Progenitor cell of endocrine pancreas (in vitro differentiated cells): ENCODE results near the gene TIMP3. TPM values are rescaled to one million over a fixed set of nuclear protein-coding genes. Genes with fewer than 3 reads are reported as not detected.

Experiments
- DNase-seq: peaks from one replicate; pipeline ENCODE4 v3.0.0; 2021; ENCODE audit warnings: low spot score; ENCODE audit not compliant: unreplicated experiment
- H3K27ac Mint-ChIP-seq: 2 replicates; pipeline ENCODE4 v1.8.0; 2021; ENCODE audit warnings: mild to moderate bottlenecking, moderate library complexity, mixed read lengths
- H3K27me3 Mint-ChIP-seq: 2 replicates; pipeline ENCODE4 v1.8.0; 2021; ENCODE audit warnings: mixed read lengths
- H3K36me3 Mint-ChIP-seq: 2 replicates; pipeline ENCODE4 v1.8.0; 2022; ENCODE audit warnings: mixed read lengths; ENCODE audit not compliant: insufficient read depth
- H3K4me1 Mint-ChIP-seq: 2 replicates; pipeline ENCODE4 v1.8.0; 2021; ENCODE audit warnings: low read depth, mixed read lengths
- H3K4me3 Mint-ChIP-seq: 2 replicates; pipeline ENCODE4 v1.8.0; 2021; ENCODE audit warnings: low read depth, mild to moderate bottlenecking, moderate library complexity, mixed read lengths
- H3K9me3 Mint-ChIP-seq: 2 replicates; pipeline ENCODE4 v1.8.0; 2021; ENCODE audit warnings: low read depth, mixed read lengths
- total RNA-seq: library from RNA; stranded (reverse); gene quantifications from 2 replicates; pipeline ENCODE4 v1.2.1, GENCODE V29; 2021
- TF ChIP-seq, protein P1 (sequence below): fragments of 200-600 bp; sonication (generic); IDR thresholded peaks from one replicate; pipeline ENCODE4 v1.5.0; 2021; ENCODE audit warnings: antibody characterized with exemption, mild to moderate bottlenecking; ENCODE audit not compliant: unreplicated experiment

Gene TIMP3
- total RNA-seq, 1 donor from 2014 or later = 2.4 TPM

DNA sequence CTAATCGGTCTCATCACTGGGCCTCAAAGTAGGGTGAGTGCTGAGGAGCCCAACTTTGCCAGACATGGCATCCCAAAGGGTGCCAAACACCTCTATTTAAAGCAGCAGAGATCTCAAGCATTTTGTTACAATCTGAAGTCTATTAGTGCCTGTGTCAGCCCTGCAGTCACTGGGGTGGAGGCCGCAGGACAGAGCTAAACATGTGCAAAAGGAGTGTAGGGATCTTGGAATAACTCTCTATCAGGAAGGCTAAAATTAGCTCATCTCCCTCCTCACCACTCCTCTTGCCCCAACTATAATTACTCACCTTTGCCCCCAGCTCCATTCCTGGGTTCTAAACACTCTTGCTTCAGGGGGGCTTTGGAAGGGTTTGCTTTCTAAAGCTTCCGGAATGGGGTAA is 87.5 kb downstream of the TIMP3 start:
- H3K4me1 Mint-ChIP-seq = no peaks in the 10 kb centered on the region
- H3K27me3 Mint-ChIP-seq = peaks cover 10% of the 10 kb centered on the region
- TF ChIP-seq, protein P1, sequence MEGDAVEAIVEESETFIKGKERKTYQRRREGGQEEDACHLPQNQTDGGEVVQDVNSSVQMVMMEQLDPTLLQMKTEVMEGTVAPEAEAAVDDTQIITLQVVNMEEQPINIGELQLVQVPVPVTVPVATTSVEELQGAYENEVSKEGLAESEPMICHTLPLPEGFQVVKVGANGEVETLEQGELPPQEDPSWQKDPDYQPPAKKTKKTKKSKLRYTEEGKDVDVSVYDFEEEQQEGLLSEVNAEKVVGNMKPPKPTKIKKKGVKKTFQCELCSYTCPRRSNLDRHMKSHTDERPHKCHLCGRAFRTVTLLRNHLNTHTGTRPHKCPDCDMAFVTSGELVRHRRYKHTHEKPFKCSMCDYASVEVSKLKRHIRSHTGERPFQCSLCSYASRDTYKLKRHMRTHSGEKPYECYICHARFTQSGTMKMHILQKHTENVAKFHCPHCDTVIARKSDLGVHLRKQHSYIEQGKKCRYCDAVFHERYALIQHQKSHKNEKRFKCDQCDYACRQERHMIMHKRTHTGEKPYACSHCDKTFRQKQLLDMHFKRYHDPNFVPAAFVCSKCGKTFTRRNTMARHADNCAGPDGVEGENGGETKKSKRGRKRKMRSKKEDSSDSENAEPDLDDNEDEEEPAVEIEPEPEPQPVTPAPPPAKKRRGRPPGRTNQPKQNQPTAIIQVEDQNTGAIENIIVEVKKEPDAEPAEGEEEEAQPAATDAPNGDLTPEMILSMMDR = no peak
- H3K36me3 Mint-ChIP-seq = no peaks in the 10 kb centered on the region
- H3K4me3 Mint-ChIP-seq = no peak overlapping the region
- H3K9me3 Mint-ChIP-seq = no peaks in the 10 kb centered on the region
- DNase-seq = no peak
- no peak overlapping the region for H3K27ac Mint-ChIP-seq

DNA sequence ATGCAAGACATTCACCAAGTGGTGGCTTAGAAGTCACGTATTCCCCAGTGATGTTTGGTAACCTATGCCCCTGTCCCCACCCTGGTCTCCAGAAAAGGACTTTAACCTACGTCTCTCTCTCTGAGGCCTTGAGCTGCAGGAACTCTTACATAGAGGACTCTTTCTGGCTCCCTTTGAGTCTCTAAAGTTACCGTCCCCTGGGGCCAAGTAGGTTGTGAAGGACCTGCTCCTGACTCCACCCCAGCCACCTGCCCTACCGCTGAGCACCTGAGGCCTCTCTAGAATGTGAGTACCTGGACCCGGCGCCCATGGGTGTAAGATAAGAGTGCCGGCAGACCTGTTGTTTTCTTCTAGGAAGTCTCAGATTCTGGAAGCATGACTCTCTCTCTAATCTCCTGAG is 95.4 kb downstream of the TIMP3 start:
- Mint-ChIP-seq H3K27me3 (peaks cover 10% of the 10 kb centered on the region), H3K9me3 (no peaks in the 10 kb centered on the region), H3K27ac (no peak overlapping the region), H3K4me1 (no peaks in the 10 kb centered on the region), H3K36me3 (no peaks in the 10 kb centered on the region), H3K4me3 (no peak overlapping the region)
- TF ChIP-seq, protein P1 = no peak
- no peak for DNase-seq

DNA sequence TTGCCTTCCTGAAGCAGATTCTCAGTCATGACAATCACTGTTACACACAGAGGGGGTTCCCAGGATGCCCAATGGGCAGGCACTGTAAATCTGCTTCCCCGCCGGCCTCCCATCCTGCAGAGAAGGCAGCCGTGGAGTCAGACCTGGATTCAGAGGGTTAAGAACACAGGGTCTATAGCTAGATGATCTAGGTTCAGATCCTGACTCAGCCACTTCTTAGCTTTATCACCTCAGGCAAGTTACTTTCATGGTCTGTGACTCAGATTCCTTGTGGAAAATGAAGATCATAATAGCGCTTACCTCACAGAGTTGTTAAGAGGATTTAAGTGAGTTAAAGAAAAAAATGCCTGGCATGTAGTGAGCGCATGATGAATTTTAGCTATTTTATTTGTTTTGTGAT is 95.9 kb downstream of the TIMP3 start:
- Mint-ChIP-seq H3K4me3 (no peak overlapping the region), H3K36me3 (no peaks in the 10 kb centered on the region), H3K9me3 (no peaks in the 10 kb centered on the region), H3K27ac (no peak overlapping the region), H3K4me1 (no peaks in the 10 kb centered on the region), H3K27me3 (peaks cover 10% of the 10 kb centered on the region)
- TF ChIP-seq, protein P1 = no peak
- DNase-seq = no peak

DNA sequence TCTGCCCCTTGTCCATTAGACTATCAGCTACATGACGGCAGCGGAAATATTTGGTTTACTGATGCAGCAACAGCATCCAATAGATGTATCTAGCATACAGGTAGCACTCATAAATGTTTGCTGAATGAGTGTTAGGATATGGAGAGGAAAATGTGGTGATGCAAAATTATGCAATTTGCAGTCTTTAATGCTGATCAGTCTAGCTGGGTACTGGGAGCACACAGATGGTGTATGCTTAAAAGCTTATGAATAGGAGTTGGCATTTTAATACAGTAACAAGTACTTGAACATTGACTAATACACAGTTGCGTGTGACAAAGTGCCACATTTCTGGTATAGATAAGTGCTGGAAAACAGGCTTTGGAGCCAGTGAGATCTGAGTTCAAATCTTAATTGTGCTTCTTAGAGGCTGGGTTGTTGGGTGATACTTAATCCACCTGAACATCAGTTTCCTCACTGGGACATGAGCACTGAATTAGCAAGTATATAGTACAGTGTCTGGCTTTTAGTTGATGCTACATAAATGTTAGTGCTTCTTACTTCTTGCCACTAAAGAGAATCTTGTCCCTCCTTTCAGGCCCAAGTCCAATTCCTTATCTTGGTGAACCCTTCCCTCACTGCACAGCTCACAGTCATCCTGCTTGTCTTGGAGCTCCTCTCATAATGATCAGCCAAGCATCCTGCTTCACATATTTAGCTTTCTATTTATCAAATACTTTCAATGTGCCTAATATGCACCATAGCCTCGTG is 99.6 kb downstream of the TIMP3 start:
- Mint-ChIP-seq H3K27me3 (peaks cover 4% of the 10 kb centered on the region), H3K4me1 (no peaks in the 10 kb centered on the region), H3K4me3 (no peak overlapping the region)

DNA sequence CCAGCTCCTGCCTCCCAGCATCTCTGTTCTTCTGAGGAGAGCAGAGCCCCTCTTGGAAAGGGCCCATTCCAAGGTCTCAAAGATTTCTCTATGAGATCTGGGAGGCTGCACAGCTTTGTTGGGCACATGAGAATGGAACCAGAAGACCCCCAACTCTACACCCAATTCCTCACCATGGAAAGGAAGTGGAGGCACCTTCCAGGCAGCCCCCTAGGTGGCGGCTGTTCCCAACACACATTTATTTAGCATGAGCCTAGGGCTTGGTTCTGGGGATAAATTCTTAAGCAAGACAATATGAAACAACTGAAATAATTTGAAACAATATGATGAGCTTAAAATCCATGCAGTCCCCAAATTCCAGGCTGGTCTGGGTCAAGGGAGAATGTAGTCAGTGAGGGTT is 100.4 kb downstream of the TIMP3 start:
- Mint-ChIP-seq H3K27ac (no peak overlapping the region), H3K4me3 (no peak overlapping the region), H3K4me1 (no peaks in the 10 kb centered on the region), H3K27me3 (peaks cover 4% of the 10 kb centered on the region), H3K9me3 (no peaks in the 10 kb centered on the region), H3K36me3 (no peaks in the 10 kb centered on the region)
- DNase-seq = no peak
- TF ChIP-seq, protein P1 = peak; percentile 23

More for the DNA sequence above, 99.6 kb downstream of the TIMP3 start:
- DNase-seq = no peak
- no peaks in the 10 kb centered on the region for H3K36me3 Mint-ChIP-seq
- H3K27ac Mint-ChIP-seq = no peak overlapping the region
- H3K9me3 Mint-ChIP-seq = no peaks in the 10 kb centered on the region
- TF ChIP-seq, protein P1 = no peak
